OCI-LY3 (cell line): ENCODE results near the gene NAV2.

Source experiments
- H2AFZ ChIP-seq: fragments of 200-600, 300-600 bp; shearing (Covaris generic); 2 replicates; pipeline ENCODE4 v1.6.0; 2014; ENCODE audit warnings: antibody characterized with exemption, low read depth, low read length
- H3K27ac ChIP-seq: fragments of 200-600, 300-600 bp; sonication (generic); 2 replicates; pipeline ENCODE4 v1.5.1; 2014; ENCODE audit warnings: mild to moderate bottlenecking, low read length, moderate library complexity, mixed read lengths
- H3K27me3 ChIP-seq: fragments of 200-600, 300-600 bp; sonication (generic); 2 replicates; pipeline ENCODE4 v1.6.1; 2014; ENCODE audit warnings: low read depth, low read length, mixed read lengths
- H3K36me3 ChIP-seq: fragments of 200-600, 300-600 bp; sonication (generic); replicated peaks from 2 replicates; pipeline ENCODE3; 2014; ENCODE audit warnings: low read depth, low read length, mixed read lengths
- H3K4me1 ChIP-seq: fragments of 300-600, 200-600 bp; sonication (generic); 2 replicates; pipeline ENCODE4 v1.6.1; 2014; ENCODE audit warnings: low read length, mixed read lengths
- H3K4me2 ChIP-seq: fragments of 200-600, 300-600 bp; sonication (generic); 2 replicates; pipeline ENCODE4 v1.6.1; 2014; ENCODE audit warnings: low read length, mixed read lengths
- H3K4me3 ChIP-seq: fragments of 300-600, 200-600 bp; sonication (generic); 2 replicates; pipeline ENCODE4 v1.5.1; 2014; ENCODE audit warnings: antibody characterized with exemption, mild to moderate bottlenecking, low read length, moderate library complexity
- H3K79me2 ChIP-seq: fragments of 300-600, 200-600 bp; shearing (Covaris generic); 2 replicates; pipeline ENCODE4 v1.6.1; 2014; ENCODE audit warnings: mild to moderate bottlenecking, low read length, mixed read lengths
- H3K9ac ChIP-seq: fragments of 300-600, 200-600 bp; shearing (Covaris generic); 2 replicates; pipeline ENCODE4 v1.6.0; 2014; ENCODE audit warnings: mild to moderate bottlenecking, low read length, moderate library complexity
- H3K9me3 ChIP-seq: fragments of 200-600, 300-600 bp; shearing (Covaris generic); 2 replicates; pipeline ENCODE4 v1.6.1; 2014; ENCODE audit warnings: low read length, mixed read lengths; ENCODE audit not compliant: insufficient read depth
- H4K20me1 ChIP-seq: fragments of 200-600, 300-600 bp; sonication (generic); 2 replicates; pipeline ENCODE4 v1.6.1; 2016; ENCODE audit warnings: low read length, mixed read lengths; ENCODE audit not compliant: insufficient read depth
- CTCF ChIP-seq: fragments of 200-600, 300-600 bp; sonication (generic); IDR thresholded peaks from 2 replicates; pipeline ENCODE4 v1.5.1; 2014; ENCODE audit warnings: antibody characterized with exemption, low read length, low read depth
- EZH2phosphoT487 ChIP-seq: fragments of 200-600 bp; shearing (Covaris generic); IDR thresholded peaks from 2 replicates; pipeline ENCODE4 v1.6.1; 2018; ENCODE audit warnings: antibody characterized with exemption, mixed run types, low read depth

Gene NAV2

GRCh38 chr11:19786644-19787043 lies 74.0 kb downstream of the NAV2 start:
- Histone ChIP-seq H3K9me3 (no peaks in the 10 kb centered on the region), H3K27ac (no peak overlapping the region), H3K36me3 (no peaks in the 10 kb centered on the region), H3K27me3 (peaks cover 55% of the 10 kb centered on the region), H3K4me2 (no peak overlapping the region), H3K9ac (no peak overlapping the region), H4K20me1 (no peaks in the 10 kb centered on the region), H3K79me2 (no peaks in the 10 kb centered on the region), H3K4me3 (no peak overlapping the region), H3K4me1 (no peaks in the 10 kb centered on the region), H2AFZ (no peak overlapping the region)
- TF ChIP-seq EZH2phosphoT487 (no peak), CTCF (no peak)

GRCh38 chr11:19788435-19788834 lies 75.8 kb downstream of the NAV2 start:
- H3K4me2 ChIP-seq, result no peak overlapping the region
- H3K9ac ChIP-seq, result no peak overlapping the region
- H3K79me2 ChIP-seq, result no peaks in the 10 kb centered on the region
- no peak overlapping the region for H3K4me3 ChIP-seq
- peaks cover 57% of the 10 kb centered on the region for H3K27me3 ChIP-seq
- H3K27ac ChIP-seq, result no peak overlapping the region
- TF ChIP-seq CTCF (no peak), EZH2phosphoT487 (no peak)
- H4K20me1 ChIP-seq, result no peaks in the 10 kb centered on the region
- no peak overlapping the region for H2AFZ ChIP-seq
- H3K4me1 ChIP-seq, result no peaks in the 10 kb centered on the region
- no peaks in the 10 kb centered on the region for H3K36me3 ChIP-seq
- no peaks in the 10 kb centered on the region for H3K9me3 ChIP-seq

GRCh38 chr11:19789245-19789644 lies 76.6 kb downstream of the NAV2 start:
- Histone ChIP-seq H3K79me2 (no peaks in the 10 kb centered on the region), H3K36me3 (no peaks in the 10 kb centered on the region), H2AFZ (no peak overlapping the region), H3K27me3 (peaks cover 57% of the 10 kb centered on the region), H3K4me1 (no peaks in the 10 kb centered on the region), H3K4me3 (no peak overlapping the region), H4K20me1 (no peaks in the 10 kb centered on the region), H3K9me3 (no peaks in the 10 kb centered on the region), H3K4me2 (no peak overlapping the region), H3K9ac (no peak overlapping the region), H3K27ac (no peak overlapping the region)
- TF ChIP-seq EZH2phosphoT487, result no peak
- no peak for TF ChIP-seq CTCF

- peaks cover 57% of the 10 kb centered on the region for H3K27me3 ChIP-seq
- no peak overlapping the region for H3K4me2 ChIP-seq
- no peaks in the 10 kb centered on the region for H3K4me1 ChIP-seq
- H3K4me3 ChIP-seq, result no peak overlapping the region
- no peak for TF ChIP-seq CTCF
- TF ChIP-seq EZH2phosphoT487, result no peak
- H3K9me3 ChIP-seq, result no peaks in the 10 kb centered on the region
- H4K20me1 ChIP-seq, result no peaks in the 10 kb centered on the region
- H2AFZ ChIP-seq, result no peak overlapping the region
- no peak overlapping the region for H3K9ac ChIP-seq
- no peaks in the 10 kb centered on the region for H3K79me2 ChIP-seq
- no peak overlapping the region for H3K27ac ChIP-seq
- H3K36me3 ChIP-seq, result no peaks in the 10 kb centered on the region
Observed at GRCh38 chr11:19789835-19790710, 77.4 kb downstream of the NAV2 start.
